Panc1 (cell line): Measurements from ENCODE around the gene KCTD6.

Source experiments
- TF ChIP-seq, protein P1 (sequence below): fragments of 450-650 bp; IDR thresholded peaks from 2 replicates; pipeline ENCODE4 v1.5.1; 2017; ENCODE audit warnings: mild to moderate bottlenecking
- TF ChIP-seq, protein P2 (sequence below), 2 experiments: IDR thresholded peaks; 2 replicates each; pipeline ENCODE4 v1.6.1; 2011 to 2012; ENCODE audit warnings: low read depth in 2 of 2, control low read depth in 1 of 2, low read length in 1 of 2, mild to moderate bottlenecking in 1 of 2, moderate library complexity in 1 of 2; ENCODE audit not compliant: insufficient read depth in 1 of 2

GRCh38 chr3:58473275-58473674, 18.6 kb upstream of the KCTD6 start:
- TF ChIP-seq, protein P1, sequence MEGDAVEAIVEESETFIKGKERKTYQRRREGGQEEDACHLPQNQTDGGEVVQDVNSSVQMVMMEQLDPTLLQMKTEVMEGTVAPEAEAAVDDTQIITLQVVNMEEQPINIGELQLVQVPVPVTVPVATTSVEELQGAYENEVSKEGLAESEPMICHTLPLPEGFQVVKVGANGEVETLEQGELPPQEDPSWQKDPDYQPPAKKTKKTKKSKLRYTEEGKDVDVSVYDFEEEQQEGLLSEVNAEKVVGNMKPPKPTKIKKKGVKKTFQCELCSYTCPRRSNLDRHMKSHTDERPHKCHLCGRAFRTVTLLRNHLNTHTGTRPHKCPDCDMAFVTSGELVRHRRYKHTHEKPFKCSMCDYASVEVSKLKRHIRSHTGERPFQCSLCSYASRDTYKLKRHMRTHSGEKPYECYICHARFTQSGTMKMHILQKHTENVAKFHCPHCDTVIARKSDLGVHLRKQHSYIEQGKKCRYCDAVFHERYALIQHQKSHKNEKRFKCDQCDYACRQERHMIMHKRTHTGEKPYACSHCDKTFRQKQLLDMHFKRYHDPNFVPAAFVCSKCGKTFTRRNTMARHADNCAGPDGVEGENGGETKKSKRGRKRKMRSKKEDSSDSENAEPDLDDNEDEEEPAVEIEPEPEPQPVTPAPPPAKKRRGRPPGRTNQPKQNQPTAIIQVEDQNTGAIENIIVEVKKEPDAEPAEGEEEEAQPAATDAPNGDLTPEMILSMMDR = no peak
- TF ChIP-seq, protein P2, sequence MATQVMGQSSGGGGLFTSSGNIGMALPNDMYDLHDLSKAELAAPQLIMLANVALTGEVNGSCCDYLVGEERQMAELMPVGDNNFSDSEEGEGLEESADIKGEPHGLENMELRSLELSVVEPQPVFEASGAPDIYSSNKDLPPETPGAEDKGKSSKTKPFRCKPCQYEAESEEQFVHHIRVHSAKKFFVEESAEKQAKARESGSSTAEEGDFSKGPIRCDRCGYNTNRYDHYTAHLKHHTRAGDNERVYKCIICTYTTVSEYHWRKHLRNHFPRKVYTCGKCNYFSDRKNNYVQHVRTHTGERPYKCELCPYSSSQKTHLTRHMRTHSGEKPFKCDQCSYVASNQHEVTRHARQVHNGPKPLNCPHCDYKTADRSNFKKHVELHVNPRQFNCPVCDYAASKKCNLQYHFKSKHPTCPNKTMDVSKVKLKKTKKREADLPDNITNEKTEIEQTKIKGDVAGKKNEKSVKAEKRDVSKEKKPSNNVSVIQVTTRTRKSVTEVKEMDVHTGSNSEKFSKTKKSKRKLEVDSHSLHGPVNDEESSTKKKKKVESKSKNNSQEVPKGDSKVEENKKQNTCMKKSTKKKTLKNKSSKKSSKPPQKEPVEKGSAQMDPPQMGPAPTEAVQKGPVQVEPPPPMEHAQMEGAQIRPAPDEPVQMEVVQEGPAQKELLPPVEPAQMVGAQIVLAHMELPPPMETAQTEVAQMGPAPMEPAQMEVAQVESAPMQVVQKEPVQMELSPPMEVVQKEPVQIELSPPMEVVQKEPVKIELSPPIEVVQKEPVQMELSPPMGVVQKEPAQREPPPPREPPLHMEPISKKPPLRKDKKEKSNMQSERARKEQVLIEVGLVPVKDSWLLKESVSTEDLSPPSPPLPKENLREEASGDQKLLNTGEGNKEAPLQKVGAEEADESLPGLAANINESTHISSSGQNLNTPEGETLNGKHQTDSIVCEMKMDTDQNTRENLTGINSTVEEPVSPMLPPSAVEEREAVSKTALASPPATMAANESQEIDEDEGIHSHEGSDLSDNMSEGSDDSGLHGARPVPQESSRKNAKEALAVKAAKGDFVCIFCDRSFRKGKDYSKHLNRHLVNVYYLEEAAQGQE (IDR thresholded peaks at IDR 0.05; ENCODE audit: insufficient read depth in 1 of 2, low read depth in 2 of 2, low read length in 1 of 2) = no peak
